ENCODE measurements around the gene CEP72. TPM values are rescaled to one million over a fixed set of nuclear protein-coding genes. Genes with fewer than 3 reads are reported as not detected.

Gene CEP72, protein sequence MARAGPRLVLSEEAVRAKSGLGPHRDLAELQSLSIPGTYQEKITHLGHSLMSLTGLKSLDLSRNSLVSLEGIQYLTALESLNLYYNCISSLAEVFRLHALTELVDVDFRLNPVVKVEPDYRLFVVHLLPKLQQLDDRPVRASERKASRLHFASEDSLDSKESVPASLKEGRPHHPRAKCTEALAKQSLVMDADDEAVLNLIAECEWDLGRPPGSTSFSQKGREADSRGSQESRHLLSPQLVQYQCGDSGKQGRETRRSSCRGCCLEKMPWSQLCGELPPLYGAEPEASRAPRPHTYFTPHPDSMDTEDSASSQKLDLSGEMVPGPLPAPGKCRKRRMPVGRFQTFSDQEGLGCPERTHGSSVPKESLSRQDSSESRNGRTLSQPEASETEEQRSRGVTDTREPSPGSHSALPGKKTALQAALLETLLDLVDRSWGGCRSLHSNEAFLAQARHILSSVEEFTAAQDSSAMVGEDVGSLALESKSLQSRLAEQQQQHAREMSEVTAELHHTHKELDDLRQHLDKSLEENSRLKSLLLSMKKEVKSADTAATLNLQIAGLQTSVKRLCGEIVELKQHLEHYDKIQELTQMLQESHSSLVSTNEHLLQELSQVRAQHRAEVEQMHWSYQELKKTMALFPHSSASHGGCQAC
- 11.9 TPM for total RNA-seq (ENCODE audit: unreplicated experiment)
- long read RNA-seq, transcript CEP72-201 (12 exons, 2,434 nt), result major isoform, 5 of 5 reads
- long read RNA-seq, partial matches to known transcripts, result 0 of 5 reads
- long read RNA-seq, other reads (novel, unspliced or antisense), result 0 of 5 reads

- Mint-ChIP-seq H3K4me1 (ENCODE audit: unreplicated experiment) (peaks cover 10% of the 10 kb centered on the region), H3K27ac (ENCODE audit: unreplicated experiment) (peak within 1 kb of the TSS; percentile 44), H3K36me3 (ENCODE audit: low read depth, unreplicated experiment) (peaks cover 19% of the 10 kb centered on the region), H3K27me3 (ENCODE audit: unreplicated experiment) (peaks cover 17% of the 10 kb centered on the region), H3K4me3 (ENCODE audit: unreplicated experiment) (peak within 1 kb of the TSS; percentile 96), H3K9me3 (ENCODE audit: unreplicated experiment) (no peaks in the 10 kb centered on the region)
- TF ChIP-seq, protein P1, sequence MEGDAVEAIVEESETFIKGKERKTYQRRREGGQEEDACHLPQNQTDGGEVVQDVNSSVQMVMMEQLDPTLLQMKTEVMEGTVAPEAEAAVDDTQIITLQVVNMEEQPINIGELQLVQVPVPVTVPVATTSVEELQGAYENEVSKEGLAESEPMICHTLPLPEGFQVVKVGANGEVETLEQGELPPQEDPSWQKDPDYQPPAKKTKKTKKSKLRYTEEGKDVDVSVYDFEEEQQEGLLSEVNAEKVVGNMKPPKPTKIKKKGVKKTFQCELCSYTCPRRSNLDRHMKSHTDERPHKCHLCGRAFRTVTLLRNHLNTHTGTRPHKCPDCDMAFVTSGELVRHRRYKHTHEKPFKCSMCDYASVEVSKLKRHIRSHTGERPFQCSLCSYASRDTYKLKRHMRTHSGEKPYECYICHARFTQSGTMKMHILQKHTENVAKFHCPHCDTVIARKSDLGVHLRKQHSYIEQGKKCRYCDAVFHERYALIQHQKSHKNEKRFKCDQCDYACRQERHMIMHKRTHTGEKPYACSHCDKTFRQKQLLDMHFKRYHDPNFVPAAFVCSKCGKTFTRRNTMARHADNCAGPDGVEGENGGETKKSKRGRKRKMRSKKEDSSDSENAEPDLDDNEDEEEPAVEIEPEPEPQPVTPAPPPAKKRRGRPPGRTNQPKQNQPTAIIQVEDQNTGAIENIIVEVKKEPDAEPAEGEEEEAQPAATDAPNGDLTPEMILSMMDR (IDR thresholded peaks at IDR 0.05; ENCODE audit: unreplicated experiment), result no peak
- peak; percentile 95 for DNase-seq (ENCODE audit: low spot score)
These were observed at the start of gene CEP72 for GRCh38 chr5:611731-612486. Gene CEP72 (plus strand): TSS chr5:612340. CDS start chr5:612362, 22 bp downstream.

GRCh38 chr5:565782-566440, 46.2 kb upstream of the CEP72 start:
- H3K9me3 Mint-ChIP-seq (ENCODE audit: unreplicated experiment), result no peaks in the 10 kb centered on the region
- TF ChIP-seq, protein P1 (IDR thresholded peaks at IDR 0.05; ENCODE audit: unreplicated experiment), result no peak
- no peak overlapping the region for H3K4me3 Mint-ChIP-seq (ENCODE audit: unreplicated experiment)
- H3K27ac Mint-ChIP-seq (ENCODE audit: unreplicated experiment), result no peak overlapping the region
- DNase-seq (ENCODE audit: low spot score), result no peak
- peaks cover 18% of the 10 kb centered on the region for H3K27me3 Mint-ChIP-seq (ENCODE audit: unreplicated experiment)
- H3K36me3 Mint-ChIP-seq (ENCODE audit: low read depth, unreplicated experiment), result peaks cover 3% of the 10 kb centered on the region
- no peaks in the 10 kb centered on the region for H3K4me1 Mint-ChIP-seq (ENCODE audit: unreplicated experiment)

GRCh38 chr5:566636-567309, 45.4 kb upstream of the CEP72 start:
- peaks cover 3% of the 10 kb centered on the region for H3K36me3 Mint-ChIP-seq (ENCODE audit: low read depth, unreplicated experiment)
- H3K4me3 Mint-ChIP-seq (ENCODE audit: unreplicated experiment), result no peak overlapping the region
- H3K4me1 Mint-ChIP-seq (ENCODE audit: unreplicated experiment), result no peaks in the 10 kb centered on the region
- no peak overlapping the region for H3K27ac Mint-ChIP-seq (ENCODE audit: unreplicated experiment)
- TF ChIP-seq, protein P1 (IDR thresholded peaks at IDR 0.05; ENCODE audit: unreplicated experiment), result no peak
- peaks cover 18% of the 10 kb centered on the region for H3K27me3 Mint-ChIP-seq (ENCODE audit: unreplicated experiment)
- no peaks in the 10 kb centered on the region for H3K9me3 Mint-ChIP-seq (ENCODE audit: unreplicated experiment)
- DNase-seq (ENCODE audit: low spot score), result no peak

GRCh38 chr5:567664-568060, 44.5 kb upstream of the CEP72 start:
- Mint-ChIP-seq H3K4me3 (ENCODE audit: unreplicated experiment) (no peak overlapping the region), H3K36me3 (ENCODE audit: low read depth, unreplicated experiment) (peaks cover 3% of the 10 kb centered on the region), H3K27me3 (ENCODE audit: unreplicated experiment) (peaks cover 18% of the 10 kb centered on the region), H3K27ac (ENCODE audit: unreplicated experiment) (no peak overlapping the region), H3K4me1 (ENCODE audit: unreplicated experiment) (no peaks in the 10 kb centered on the region), H3K9me3 (ENCODE audit: unreplicated experiment) (no peaks in the 10 kb centered on the region)
- no peak for DNase-seq (ENCODE audit: low spot score)
- TF ChIP-seq, protein P1 (IDR thresholded peaks at IDR 0.05; ENCODE audit: unreplicated experiment), result no peak

Measured in endothelial cell (in vitro differentiated cells).